Ectodermal cell (in vitro differentiated cells): Measurements from ENCODE around the gene PROK2.

Source experiments
- H3K27ac ChIP-seq: 2 replicates; pipeline ENCODE4 v1.7.0; 2013; ENCODE audit warnings: mild to moderate bottlenecking, low read depth, low read length; ENCODE audit not compliant: insufficient read depth, poor library complexity, severe bottlenecking
- H3K27me3 ChIP-seq: 2 replicates; pipeline ENCODE4 v1.7.0; 2013; ENCODE audit warnings: mild to moderate bottlenecking, low read length; ENCODE audit not compliant: insufficient read depth, control insufficient read depth, poor library complexity, severe bottlenecking
- H3K36me3 ChIP-seq: one replicate; pipeline ENCODE4 v1.7.0; 2013; ENCODE audit warnings: low read length; ENCODE audit not compliant: control insufficient read depth, insufficient read depth
- H3K4me1 ChIP-seq: one replicate; pipeline ENCODE4 v1.7.0; 2013; ENCODE audit warnings: low read length; ENCODE audit not compliant: control insufficient read depth, insufficient read depth
- H3K4me3 ChIP-seq: 2 replicates; pipeline ENCODE4 v1.7.0; 2013; ENCODE audit warnings: low read depth, low read length, control low read depth; ENCODE audit not compliant: insufficient read depth
- H3K9me3 ChIP-seq: 2 replicates; pipeline ENCODE4 v1.7.0; 2013; ENCODE audit warnings: mild to moderate bottlenecking, low read length, moderate library complexity; ENCODE audit not compliant: control insufficient read depth
- WGBS, 2 experiments: methylation state at CpG; one replicate each; pipeline ENCODE4 v1.1.7; 2013; ENCODE audit warnings: missing lambda C conversion rate in 2 of 2; 5-methylcytosine and 5-hydroxymethylcytosine counted together

Gene PROK2

DNA sequence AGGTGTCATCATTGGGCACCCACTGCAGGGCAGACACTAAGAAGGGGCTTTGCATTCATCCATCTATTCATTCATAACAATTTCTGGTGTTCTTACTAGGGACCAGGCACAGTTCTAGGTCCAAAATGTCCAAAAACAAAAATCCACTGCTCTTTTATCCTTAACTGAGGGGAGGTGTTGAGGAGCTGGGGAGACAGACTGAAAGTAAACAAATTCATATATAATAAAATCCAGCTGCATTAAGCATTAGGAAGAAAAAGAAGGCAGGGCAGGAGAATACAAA is 60.8 kb downstream of the PROK2 start:
- H3K4me3 ChIP-seq: peak overlapping the region; percentile 65
- no peaks in the 10 kb centered on the region for H3K4me1 ChIP-seq
- no peaks in the 10 kb centered on the region for H3K36me3 ChIP-seq
- H3K27me3 ChIP-seq: peaks cover 35% of the 10 kb centered on the region
- H3K27ac ChIP-seq: no peak overlapping the region
- no peaks in the 10 kb centered on the region for H3K9me3 ChIP-seq

DNA sequence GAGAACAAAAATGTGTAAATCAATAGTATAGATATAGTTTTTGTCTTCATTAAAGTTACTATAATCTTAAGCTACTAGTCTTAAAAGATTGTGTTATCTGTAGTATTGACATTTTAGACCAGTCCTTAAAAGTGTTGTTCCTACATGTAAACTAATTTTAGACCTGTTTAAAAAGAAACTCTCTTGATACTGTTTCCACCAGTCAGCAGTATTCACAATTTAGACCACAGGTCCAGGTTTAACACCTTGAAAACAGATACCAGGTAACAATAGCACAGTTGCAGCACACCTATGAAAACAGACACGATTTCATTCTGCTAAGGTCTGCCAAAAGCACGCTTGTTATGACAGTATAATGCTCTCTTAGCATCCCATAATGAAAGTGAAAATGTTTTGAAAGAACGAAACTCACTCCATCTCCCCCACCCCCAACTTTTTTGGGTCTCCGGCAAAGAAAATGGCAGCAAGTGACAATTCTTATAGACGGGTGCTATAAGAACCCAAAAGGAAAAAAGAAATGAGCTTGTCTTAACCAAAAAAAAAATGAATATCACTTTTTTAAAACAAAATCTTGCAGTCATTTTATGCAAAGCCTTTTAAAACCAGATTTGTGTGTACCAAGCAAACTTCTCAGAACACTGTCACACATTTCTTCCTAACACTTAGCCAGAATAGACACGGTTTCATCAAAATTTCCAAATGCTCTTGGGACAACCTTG is 61.3 kb downstream of the PROK2 start:
- no peak overlapping the region for H3K4me3 ChIP-seq
- H3K27me3 ChIP-seq: peaks cover 35% of the 10 kb centered on the region
- H3K27ac ChIP-seq: no peak overlapping the region

DNA sequence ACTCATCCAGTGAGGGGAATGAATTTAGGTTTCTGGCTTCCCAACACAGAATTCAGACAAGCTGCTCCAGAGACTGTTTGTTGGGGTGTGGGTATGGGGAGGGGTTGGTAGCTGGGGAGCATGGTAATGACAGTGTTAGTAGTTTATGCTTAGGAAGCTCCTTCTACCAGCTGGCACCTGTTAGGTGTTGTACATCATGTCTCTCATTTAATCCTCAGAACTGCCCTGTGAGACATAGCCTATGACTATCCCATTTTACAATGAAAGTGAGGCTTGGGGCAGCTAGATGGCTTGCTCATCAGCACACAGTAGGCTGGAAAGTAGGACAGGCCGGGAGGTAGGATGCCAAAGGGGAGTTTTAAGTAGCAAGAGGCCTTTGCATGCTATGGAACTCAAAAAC is 62.3 kb downstream of the PROK2 start:
- H3K4me1 ChIP-seq: no peaks in the 10 kb centered on the region
- H3K9me3 ChIP-seq: no peaks in the 10 kb centered on the region
- no peak overlapping the region for H3K27ac ChIP-seq
- no peaks in the 10 kb centered on the region for H3K36me3 ChIP-seq
- peaks cover 35% of the 10 kb centered on the region for H3K27me3 ChIP-seq
- WGBS, 2 experiments: 88 to 97% methylated on average over 1 of the region's 1 CpG
- no peak overlapping the region for H3K4me3 ChIP-seq

More for the DNA sequence above, 61.3 kb downstream of the PROK2 start:
- 77 to 85% methylated on average over 5 to 6 of the region's 6 CpGs for WGBS, 2 experiments
- H3K4me1 ChIP-seq: no peaks in the 10 kb centered on the region
- no peaks in the 10 kb centered on the region for H3K36me3 ChIP-seq
- no peaks in the 10 kb centered on the region for H3K9me3 ChIP-seq
